SU-DHL-6 (cell line): ENCODE data around the gene GSDMA.

ENCODE experiments used
- H2AFZ ChIP-seq: fragments of 200-600 bp; sonication (generic); 2 replicates; pipeline ENCODE4 v1.6.1; 2014; ENCODE audit warnings: low read depth, mild to moderate bottlenecking, moderate library complexity, mixed read lengths, antibody characterized with exemption, low read length; ENCODE audit not compliant: severe bottlenecking
- H3F3A ChIP-seq: fragments of 200-600 bp; shearing (Covaris generic); 2 replicates; pipeline ENCODE4 v1.6.0; 2016; ENCODE audit warnings: antibody characterized with exemption, mild to moderate bottlenecking; ENCODE audit not compliant: insufficient read depth
- H3K27ac ChIP-seq: fragments of 200-600 bp; sonication (generic); 2 replicates; pipeline ENCODE4 v1.5.1; 2016; ENCODE audit warnings: low read depth, mild to moderate bottlenecking, low read length, moderate library complexity, mixed read lengths
- H3K27me3 ChIP-seq: fragments of 200-600 bp; sonication (generic), shearing (Covaris generic); 2 replicates; pipeline ENCODE4 v1.6.0; 2014; ENCODE audit warnings: mild to moderate bottlenecking, low read length
- H3K36me3 ChIP-seq: fragments of 200-600 bp; sonication (generic); 2 replicates; pipeline ENCODE4 v1.6.1; 2014; ENCODE audit warnings: mild to moderate bottlenecking, low read length, mixed read lengths
- H3K4me2 ChIP-seq: fragments of 300-600, 200-600 bp; shearing (Covaris generic), sonication (generic); 2 replicates; pipeline ENCODE4 v1.6.0; 2014; ENCODE audit warnings: low read length, low read depth, mild to moderate bottlenecking; ENCODE audit not compliant: poor library complexity, severe bottlenecking
- H3K4me3 ChIP-seq: fragments of 200-600 bp; sonication (generic); 2 replicates; pipeline ENCODE4 v1.5.1; 2014; ENCODE audit warnings: antibody characterized with exemption, low read length, mild to moderate bottlenecking, mixed read lengths; ENCODE audit not compliant: insufficient read depth, poor library complexity, severe bottlenecking
- H3K79me2 ChIP-seq: fragments of 200-600 bp; sonication (generic); 2 replicates; pipeline ENCODE4 v1.6.1; 2014; ENCODE audit warnings: mild to moderate bottlenecking, low read length, moderate library complexity; ENCODE audit not compliant: insufficient read depth
- H3K9ac ChIP-seq: fragments of 200-600 bp; sonication (generic); 2 replicates; pipeline ENCODE4 v1.7.0; 2014; ENCODE audit warnings: mild to moderate bottlenecking, low read length
- H3K9me2 ChIP-seq: fragments of 200-600 bp; sonication (generic); replicated peaks from 2 replicates; pipeline ENCODE4 v1.6.1; 2014; ENCODE audit warnings: low read length; ENCODE audit not compliant: insufficient read depth
- H3K9me3 ChIP-seq: fragments of 200-600 bp; sonication (generic); 2 replicates; pipeline ENCODE4 v1.6.1; 2014; ENCODE audit warnings: low read length, mixed read lengths; ENCODE audit not compliant: insufficient read depth
- H4K20me1 ChIP-seq: fragments of 200-600 bp; sonication (generic); 2 replicates; pipeline ENCODE4 v1.6.1; 2014; ENCODE audit warnings: low read depth, mild to moderate bottlenecking, antibody characterized with exemption, low read length, moderate library complexity, mixed read lengths
- EZH2phosphoT487 ChIP-seq: fragments of 200-600 bp; sonication (generic), shearing (Covaris generic); conservative IDR thresholded peaks from 2 replicates; pipeline ENCODE4 v1.6.1; 2018; ENCODE audit warnings: mild to moderate bottlenecking, antibody characterized with exemption, low read length, moderate library complexity, mixed read lengths
- TF ChIP-seq, protein P1 (sequence below): fragments of 200-600 bp; sonication (generic); IDR thresholded peaks from one replicate; pipeline ENCODE4 v1.5.1; 2017; ENCODE audit warnings: antibody characterized with exemption, mild to moderate bottlenecking, low read length, moderate library complexity; ENCODE audit not compliant: insufficient read depth, poor library complexity, severe bottlenecking

GSDMA gene

DNA sequence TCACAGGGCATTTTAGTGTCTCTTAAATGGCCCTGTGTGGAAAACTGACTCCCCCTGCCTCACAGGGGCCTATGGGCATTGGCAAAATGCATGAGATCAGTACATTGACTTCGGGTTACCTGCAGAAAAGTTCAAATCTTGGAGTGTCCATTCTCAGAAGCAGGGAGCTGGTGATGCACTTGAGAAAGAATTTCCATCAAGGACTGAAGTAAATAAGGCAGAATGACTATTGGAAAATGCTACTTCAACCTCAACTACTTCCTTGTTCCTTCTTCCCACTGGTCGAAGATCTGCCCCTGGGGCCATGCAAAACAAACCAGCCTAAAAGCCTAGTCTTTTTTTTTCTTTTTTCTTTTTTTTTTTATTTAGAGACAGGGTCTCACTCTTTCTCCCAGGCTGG, 13.8 kb upstream of the GSDMA start:
- Histone ChIP-seq H3K36me3 (no peaks in the 10 kb centered on the region), H3K4me3 (no peak overlapping the region), H3K79me2 (no peaks in the 10 kb centered on the region), H3K27me3 (no peaks in the 10 kb centered on the region), H3K9me3 (no peaks in the 10 kb centered on the region), H2AFZ (no peak overlapping the region), H3K9ac (no peak overlapping the region), H3F3A (no peaks in the 10 kb centered on the region; the same call in 1 of the 2 replicates), H3K4me2 (no peak overlapping the region), H4K20me1 (no peaks in the 10 kb centered on the region), H3K9me2 (no peaks in the 10 kb centered on the region), H3K27ac (no peak overlapping the region)
- no peak for TF ChIP-seq EZH2phosphoT487
- TF ChIP-seq, protein P1, sequence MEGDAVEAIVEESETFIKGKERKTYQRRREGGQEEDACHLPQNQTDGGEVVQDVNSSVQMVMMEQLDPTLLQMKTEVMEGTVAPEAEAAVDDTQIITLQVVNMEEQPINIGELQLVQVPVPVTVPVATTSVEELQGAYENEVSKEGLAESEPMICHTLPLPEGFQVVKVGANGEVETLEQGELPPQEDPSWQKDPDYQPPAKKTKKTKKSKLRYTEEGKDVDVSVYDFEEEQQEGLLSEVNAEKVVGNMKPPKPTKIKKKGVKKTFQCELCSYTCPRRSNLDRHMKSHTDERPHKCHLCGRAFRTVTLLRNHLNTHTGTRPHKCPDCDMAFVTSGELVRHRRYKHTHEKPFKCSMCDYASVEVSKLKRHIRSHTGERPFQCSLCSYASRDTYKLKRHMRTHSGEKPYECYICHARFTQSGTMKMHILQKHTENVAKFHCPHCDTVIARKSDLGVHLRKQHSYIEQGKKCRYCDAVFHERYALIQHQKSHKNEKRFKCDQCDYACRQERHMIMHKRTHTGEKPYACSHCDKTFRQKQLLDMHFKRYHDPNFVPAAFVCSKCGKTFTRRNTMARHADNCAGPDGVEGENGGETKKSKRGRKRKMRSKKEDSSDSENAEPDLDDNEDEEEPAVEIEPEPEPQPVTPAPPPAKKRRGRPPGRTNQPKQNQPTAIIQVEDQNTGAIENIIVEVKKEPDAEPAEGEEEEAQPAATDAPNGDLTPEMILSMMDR = no peak

GRCh38 chr17:39950871-39951348, 11.9 kb upstream of the GSDMA start:
- no peak overlapping the region for H3K4me2 ChIP-seq
- TF ChIP-seq EZH2phosphoT487 = no peak
- TF ChIP-seq, protein P1 = no peak
- no peaks in the 10 kb centered on the region for H4K20me1 ChIP-seq
- no peaks in the 10 kb centered on the region; the same call in 1 of the 2 replicates for H3F3A ChIP-seq
- no peaks in the 10 kb centered on the region for H3K79me2 ChIP-seq
- H3K9ac ChIP-seq = no peak overlapping the region
- H3K27ac ChIP-seq = no peak overlapping the region
- no peaks in the 10 kb centered on the region for H3K27me3 ChIP-seq
- no peaks in the 10 kb centered on the region for H3K9me3 ChIP-seq
- H3K9me2 ChIP-seq = no peaks in the 10 kb centered on the region
- no peaks in the 10 kb centered on the region for H3K36me3 ChIP-seq
- H2AFZ ChIP-seq = no peak overlapping the region
- no peak overlapping the region for H3K4me3 ChIP-seq

GRCh38 chr17:39951924-39952679, 10.7 kb upstream of the GSDMA start:
- no peaks in the 10 kb centered on the region for H3K27me3 ChIP-seq
- H2AFZ ChIP-seq = no peak overlapping the region
- no peak overlapping the region for H3K27ac ChIP-seq
- no peaks in the 10 kb centered on the region for H4K20me1 ChIP-seq
- H3K4me2 ChIP-seq = peak overlapping the region; percentile 32
- H3K9ac ChIP-seq = no peak overlapping the region
- no peak for TF ChIP-seq EZH2phosphoT487
- TF ChIP-seq, protein P1 = no peak
- H3K79me2 ChIP-seq = no peaks in the 10 kb centered on the region
- H3K36me3 ChIP-seq = no peaks in the 10 kb centered on the region
- no peaks in the 10 kb centered on the region; the same call in 1 of the 2 replicates for H3F3A ChIP-seq
- H3K9me3 ChIP-seq = no peaks in the 10 kb centered on the region
- no peaks in the 10 kb centered on the region for H3K9me2 ChIP-seq
- peak overlapping the region; percentile 42 for H3K4me3 ChIP-seq
